Natural killer cell (primary cell): ENCODE results near the gene NTHL1. TPM values are rescaled to one million over a fixed set of nuclear protein-coding genes. Genes with fewer than 3 reads are reported as not detected.
"Not testable (repeated sequence)": the region's sequence is repeated elsewhere in the genome, so short reads cannot be mapped to it uniquely, and the experiment has no call there.

Source experiments
- ATAC-seq, 3 donors: fragments of 150-1000 bp in 2 of 3; fragments of 200-7000 bp in 1 of 3; cut with Tn5 transposase; 1 replicate in 1 of 3; 2 replicates in 2 of 3; pipeline ENCODE4 v1.10.0; 2021; ENCODE audit warnings: mild to moderate bottlenecking in 2 of 3, moderate library complexity in 2 of 3
- DNase-seq, 2 donors: peaks; one replicate each; pipeline versions ENCODE4 v3.0.0 to v3.0.0-alpha.2; 2013 to 2021; ENCODE audit warnings: mixed read lengths in 1 of 2
- H3K27ac ChIP-seq: one replicate; pipeline ENCODE4 v1.5.1; 2013; ENCODE audit warnings: mild to moderate bottlenecking, low read length
- H3K27me3 ChIP-seq: one replicate; pipeline ENCODE4 v1.6.1; 2013; ENCODE audit warnings: low read length; ENCODE audit not compliant: control insufficient read depth, insufficient read depth
- H3K36me3 ChIP-seq: one replicate; pipeline ENCODE4 v1.6.1; 2013; ENCODE audit warnings: low read length; ENCODE audit not compliant: control insufficient read depth, insufficient read depth
- H3K4me1 ChIP-seq: one replicate; pipeline ENCODE4 v1.6.1; 2013; ENCODE audit warnings: low read length; ENCODE audit not compliant: control insufficient read depth, insufficient read depth
- H3K4me3 ChIP-seq: one replicate; pipeline ENCODE4 v1.5.1; 2013; ENCODE audit warnings: low read length
- H3K9me3 ChIP-seq: one replicate; pipeline ENCODE4 v1.6.1; 2013; ENCODE audit warnings: low read length; ENCODE audit not compliant: control insufficient read depth, insufficient read depth
- H3K27ac Mint-ChIP-seq, 2 donors: one replicate each; pipeline ENCODE4 v1.8.0; 2022; ENCODE audit warnings: mild to moderate bottlenecking in 2 of 2, mixed read lengths in 2 of 2, moderate library complexity in 1 of 2
- H3K27me3 Mint-ChIP-seq, 2 donors: one replicate each; pipeline ENCODE4 v1.8.0; 2022; ENCODE audit warnings: low read depth in 2 of 2, mixed read lengths in 2 of 2
- H3K36me3 Mint-ChIP-seq: one replicate; pipeline ENCODE4 v1.8.0; 2022; ENCODE audit warnings: mixed read lengths
- H3K4me1 Mint-ChIP-seq, 2 donors: one replicate each; pipeline ENCODE4 v1.8.0; 2022; ENCODE audit warnings: mixed read lengths in 2 of 2
- H3K4me3 Mint-ChIP-seq: one replicate; pipeline ENCODE4 v1.8.0; 2022; ENCODE audit warnings: mild to moderate bottlenecking, moderate library complexity, mixed read lengths
- H3K9me3 Mint-ChIP-seq, 2 donors: one replicate each; pipeline ENCODE4 v1.8.0; 2022; ENCODE audit warnings: mixed read lengths in 2 of 2
- CTCF ChIP-seq: fragments of 200-600 bp; IDR thresholded peaks from one replicate; pipeline ENCODE4 v1.8.0; 2022; ENCODE audit warnings: antibody characterized with exemption
- WGBS: methylation state at CpG from one replicate; pipeline ENCODE4 v1.1.7; 2013; ENCODE audit warnings: missing lambda C conversion rate; ENCODE audit not compliant: insufficient coverage; 5-methylcytosine and 5-hydroxymethylcytosine counted together
- intact Hi-C: fragments of 100-400 bp; cut with micrococcal nuclease; formaldehyde crosslinking; loops from one replicate; pipeline ENCODE4 v1.14.2; 2022
- total RNA-seq, 4 donors: library from RNA; stranded (reverse); fragments of 120-200 nt in 1 of 4; gene quantifications; one replicate each; pipeline versions ENCODE4 v1.2.3 to v1.2.4, GENCODE V29; 2013 to 2022

Gene NTHL1
- total RNA-seq, 3 donors from 2014 or later (not counting 1 experiment from before 2014, with no cell fraction given): 8.7 to 12.9 (median 9.7) TPM

GRCh38 chr16:2013527-2013926 is 34.1 kb downstream of the NTHL1 start:
- no peak overlapping the region for H3K27ac ChIP-seq
- WGBS: 94% methylated on average over 15 of the region's 15 CpGs
- H3K36me3 ChIP-seq: no peaks in the 10 kb centered on the region
- H3K4me3 ChIP-seq: no peak overlapping the region
- no peak for DNase-seq
- Mint-ChIP-seq H3K27me3 (peaks cover 0 to 3% of the 10 kb centered on the region in 2 donors), H3K27ac (no peak overlapping the region), H3K36me3 (no peaks in the 10 kb centered on the region), H3K4me1 (peaks cover 10 to 11% of the 10 kb centered on the region in 2 donors), H3K4me3 (peak overlapping the region; percentile 35), H3K9me3 (no peaks in the 10 kb centered on the region)
- no peak for TF ChIP-seq CTCF
- peaks cover 17% of the 10 kb centered on the region for H3K4me1 ChIP-seq
- ATAC-seq: no peak
- H3K9me3 ChIP-seq: no peaks in the 10 kb centered on the region
- no peaks in the 10 kb centered on the region for H3K27me3 ChIP-seq
- intact Hi-C loops: no loop called here

GRCh38 chr16:2011726-2012125 is 35.9 kb downstream of the NTHL1 start:
- H3K9me3 Mint-ChIP-seq, H3K9me3 ChIP-seq, H3K4me3 ChIP-seq, H3K36me3 ChIP-seq, intact Hi-C loops, DNase-seq, H3K27ac Mint-ChIP-seq, H3K4me3 Mint-ChIP-seq, ATAC-seq, H3K36me3 Mint-ChIP-seq, H3K27ac ChIP-seq, H3K27me3 ChIP-seq, H3K27me3 Mint-ChIP-seq: not testable (repeated sequence)
- WGBS: 74% methylated on average over 5 of the region's 9 CpGs
- H3K4me1 ChIP-seq: peaks cover 35% of the 10 kb centered on the region
- peaks cover 24 to 29% of the 10 kb centered on the region in 2 donors for H3K4me1 Mint-ChIP-seq

- peaks cover 28 to 45% of the 10 kb centered on the region in 2 donors for H3K4me1 Mint-ChIP-seq
- intact Hi-C loops: loop anchor here (10.0 kb wide), 2 partner anchors 475 to 655 kb away; no protein-coding TSS in a partner anchor
- H3K4me1 ChIP-seq: peaks cover 50% of the 10 kb centered on the region
- peak within 1 kb of the TSS; percentile 87 for H3K4me3 Mint-ChIP-seq
- no peaks in the 10 kb centered on the region for H3K27me3 Mint-ChIP-seq
- peak within 1 kb of the TSS; percentile 93 to 94 for H3K27ac Mint-ChIP-seq
- H3K27ac ChIP-seq: peak within 1 kb of the TSS; percentile 98
- WGBS: 3% methylated on average over 52 of the region's 52 CpGs
- TF ChIP-seq CTCF: no peak
- DNase-seq (peak; percentile 84 to 93), ATAC-seq (peak; percentile 94 to 99 (median 98))
- H3K9me3 ChIP-seq: no peaks in the 10 kb centered on the region
- H3K36me3 ChIP-seq: no peaks in the 10 kb centered on the region
- H3K4me3 ChIP-seq: peak within 1 kb of the TSS; percentile 82
- no peaks in the 10 kb centered on the region for H3K36me3 Mint-ChIP-seq
- H3K27me3 ChIP-seq: no peaks in the 10 kb centered on the region
- H3K9me3 Mint-ChIP-seq: no peaks in the 10 kb centered on the region
These were observed 37.7 kb downstream of the NTHL1 start, which contains the start of gene ZNF598 for GRCh38 chr16:2009791-2010510. ZNF598 (minus strand) TSS chr16:2009821.

- Mint-ChIP-seq H3K4me1 (peaks cover 28 to 50% of the 10 kb centered on the region in 2 donors), H3K27ac (peak overlapping the region; percentile 76 to 94), H3K9me3 (no peaks in the 10 kb centered on the region), H3K4me3 (peak overlapping the region; percentile 76), H3K27me3 (no peaks in the 10 kb centered on the region), H3K36me3 (no peaks in the 10 kb centered on the region)
- Histone ChIP-seq H3K27ac (peak overlapping the region; percentile 58), H3K4me3 (peak overlapping the region; percentile 32), H3K36me3 (no peaks in the 10 kb centered on the region), H3K4me1 (peaks cover 55% of the 10 kb centered on the region), H3K9me3 (no peaks in the 10 kb centered on the region), H3K27me3 (no peaks in the 10 kb centered on the region)
- under 1% methylated on average over 55 of the region's 55 CpGs for WGBS
- TF ChIP-seq CTCF: no peak
- peak in 1 of 2 donors; percentile 32 for DNase-seq
- intact Hi-C loops: loop anchor here (10.0 kb wide), 2 partner anchors 476 to 656 kb away; no protein-coding TSS in a partner anchor
- ATAC-seq: peak; percentile 27 to 41 (median 40)
These were observed 38.4 kb downstream of the NTHL1 start for GRCh38 chr16:2009164-2009711.
